ENCODE results near the gene KRTAP9-3.
"Not testable (repeated sequence)": the region's sequence is repeated elsewhere in the genome, so short reads cannot be mapped to it uniquely, and the experiment has no call there.

The KRTAP9-3 gene

DNA sequence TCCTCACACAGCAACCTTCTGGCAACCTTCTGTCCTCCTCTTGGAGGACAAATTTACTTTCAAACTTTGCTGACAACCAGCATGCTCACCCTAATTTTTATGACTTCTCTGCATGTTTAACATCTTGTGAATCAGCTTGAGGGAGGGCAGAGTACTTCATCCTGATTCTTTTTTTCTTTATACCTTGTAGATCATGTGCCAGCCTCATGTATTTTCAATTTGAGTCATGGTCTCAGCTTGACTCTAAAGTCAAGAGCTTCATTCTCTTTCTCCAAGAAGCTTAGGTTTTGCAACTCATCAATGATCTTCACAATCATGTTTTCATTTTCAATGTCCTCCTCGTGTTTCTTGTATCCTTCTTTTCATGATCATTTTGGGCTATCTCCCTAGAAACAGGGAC is 39.6 kb downstream of the KRTAP9-3 start:
- FAIRE-seq, result no peak
- no peak for DNase-seq (ENCODE audit: insufficient read length, low spot score)
- TF ChIP-seq POLR2AphosphoS5 (IDR thresholded peaks at IDR 0.05; ENCODE audit: low read depth, low read length) (no peak), SPI1 (IDR thresholded peaks at IDR 0.05; ENCODE audit: low read depth, low read length) (no peak), TAF1 (IDR thresholded peaks at IDR 0.05; ENCODE audit: low read depth, low read length) (no peak), POU2F2 (IDR thresholded peaks at IDR 0.05; ENCODE audit: low read depth, low read length) (no peak), POLR2A (IDR thresholded peaks at IDR 0.05; ENCODE audit: low read depth, low read length) (no peak), PAX5 (IDR thresholded peaks at IDR 0.05; ENCODE audit: insufficient read depth, low read length, severe bottlenecking) (no peak)

DNA sequence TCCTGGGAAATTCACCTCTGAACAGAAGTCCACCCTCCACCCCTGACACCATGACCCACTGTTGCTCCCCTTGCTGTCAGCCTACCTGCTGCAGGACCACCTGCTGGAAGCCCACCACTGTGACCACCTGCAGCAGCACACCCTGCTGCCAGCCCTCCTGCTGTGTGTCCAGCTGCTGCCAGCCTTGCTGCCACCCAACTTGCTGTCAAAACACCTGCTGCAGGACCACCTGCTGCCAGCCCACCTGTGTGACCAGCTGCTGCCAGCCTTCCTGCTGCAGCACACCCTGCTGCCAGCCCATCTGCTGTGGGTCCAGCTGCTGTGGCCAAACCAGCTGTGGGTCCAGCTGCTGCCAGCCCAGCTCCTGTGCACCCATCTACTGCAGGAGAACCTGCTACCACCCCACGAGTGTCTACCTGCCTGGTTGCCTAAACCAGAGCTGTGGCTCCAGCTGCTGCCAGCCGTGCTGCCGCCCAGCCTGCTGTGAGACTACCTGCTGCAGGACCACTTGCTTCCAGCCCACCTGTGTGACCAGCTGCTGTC is 43.5 kb downstream of the KRTAP9-3 start, which contains the start of gene KRTAP9-7:
Gene KRTAP9-7, plus strand, starts transcription at position 51 of the 543 bp plus-strand sequence. Its CDS starts 0 bp downstream, at position 51.
- not testable (repeated sequence) for FAIRE-seq; DNase-seq (ENCODE audit: insufficient read length, low spot score)

DNA sequence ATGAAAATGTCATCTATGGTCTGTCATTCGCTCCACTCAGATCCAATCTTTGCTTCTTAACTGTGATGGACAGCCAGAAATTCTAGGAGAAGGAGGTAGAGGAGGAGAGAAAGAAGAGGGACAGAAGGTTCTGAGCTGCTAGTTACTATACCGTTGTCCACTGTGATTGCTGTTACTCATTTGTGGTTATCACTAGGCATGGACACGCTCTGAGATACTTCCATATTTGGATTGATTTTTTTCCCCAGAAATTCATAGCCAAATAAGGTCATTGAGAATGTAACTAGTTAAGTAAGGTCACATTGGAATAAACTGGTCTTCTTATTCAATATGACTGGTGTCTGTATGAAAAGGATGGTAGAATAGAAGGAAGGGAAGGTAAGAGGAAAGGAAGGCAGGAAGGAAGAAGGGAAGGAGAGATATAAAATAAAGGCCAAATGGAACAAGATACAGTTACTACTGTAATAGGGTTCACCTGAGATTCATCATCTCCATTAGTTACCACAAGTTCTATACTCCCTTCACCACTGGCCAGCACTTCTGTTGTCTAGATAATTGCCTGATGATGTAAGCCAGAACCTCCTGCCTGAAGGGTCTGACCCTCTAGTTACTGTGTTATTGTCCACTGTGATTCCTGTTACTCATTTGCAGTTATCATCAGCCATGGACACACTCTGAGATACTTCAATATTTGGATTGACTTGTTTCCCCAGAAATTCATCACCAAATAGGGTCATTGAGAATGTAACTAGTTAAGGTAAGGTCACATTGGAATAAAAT is 46.1 kb downstream of the KRTAP9-3 start:
- TF ChIP-seq PAX5 (IDR thresholded peaks at IDR 0.05; ENCODE audit: insufficient read depth, low read length, severe bottlenecking), result no peak
- no peak for TF ChIP-seq SPI1 (IDR thresholded peaks at IDR 0.05; ENCODE audit: low read depth, low read length)
- TF ChIP-seq POLR2A (IDR thresholded peaks at IDR 0.05; ENCODE audit: low read depth, low read length), result no peak
- no peak for TF ChIP-seq POLR2AphosphoS5 (IDR thresholded peaks at IDR 0.05; ENCODE audit: low read depth, low read length)
- TF ChIP-seq TAF1 (IDR thresholded peaks at IDR 0.05; ENCODE audit: low read depth, low read length), result no peak
- no peak for TF ChIP-seq POU2F2 (IDR thresholded peaks at IDR 0.05; ENCODE audit: low read depth, low read length)
- DNase-seq (ENCODE audit: insufficient read length, low spot score), result no peak
- no peak for FAIRE-seq

All from GM12891 (cell line).